Measurements from ENCODE around the gene KLHL24. TPM values are rescaled to one million over a fixed set of nuclear protein-coding genes. Genes with fewer than 3 reads are reported as not detected.

The KLHL24 gene
- total RNA-seq, 4 donors from 2014 or later = 46.5 to 102 (median 58.8) TPM

GRCh38 chr3:183641882-183642281, 6.5 kb downstream of the KLHL24 start:
- H3K4me1 ChIP-seq = peaks cover 11% of the 10 kb centered on the region
- WGBS = 57% methylated on average over 2 of the region's 2 CpGs

GRCh38 chr3:183644244-183644643, 8.8 kb downstream of the KLHL24 start:
- Histone ChIP-seq H3K36me3 (peaks cover 4% of the 10 kb centered on the region), H3K4me1 (no peaks in the 10 kb centered on the region), H3K4me3 (no peak overlapping the region), H3K9me3 (no peaks in the 10 kb centered on the region), H3K27ac (no peak overlapping the region), H3K27me3 (no peaks in the 10 kb centered on the region)
- whole genome bisulfite sequencing = 78% methylated on average over 1 of the region's 1 CpG
- TF ChIP-seq POLR2AphosphoS5 (IDR thresholded peaks at IDR 0.05) (no peak), POLR2A (IDR thresholded peaks at IDR 0.05) (no peak), CTCF (IDR thresholded peaks at IDR 0.05) (no peak), EP300 (IDR thresholded peaks at IDR 0.05) (no peak)
- DNase-seq (ENCODE audit: low spot score in 2 of 2) = no peak

More at GRCh38 chr3:183641882-183642281, 6.5 kb downstream of the KLHL24 start:
- Histone ChIP-seq H3K9me3 (no peaks in the 10 kb centered on the region), H3K36me3 (no peaks in the 10 kb centered on the region), H3K27me3 (no peaks in the 10 kb centered on the region), H3K4me3 (no peak overlapping the region), H3K27ac (no peak overlapping the region)
- TF ChIP-seq EP300 (IDR thresholded peaks at IDR 0.05) (no peak), POLR2AphosphoS5 (IDR thresholded peaks at IDR 0.05) (no peak), POLR2A (IDR thresholded peaks at IDR 0.05) (no peak)
- DNase-seq (ENCODE audit: low spot score in 2 of 2) = no peak

- no peaks in the 10 kb centered on the region for H3K4me1 ChIP-seq
- no peaks in the 10 kb centered on the region for H3K27me3 ChIP-seq
- DNase-seq (ENCODE audit: low spot score in 2 of 2) = no peak
- 97% methylated on average over 2 of the region's 2 CpGs for WGBS
- no peak overlapping the region for H3K4me3 ChIP-seq
- peaks cover 9% of the 10 kb centered on the region for H3K36me3 ChIP-seq
- H3K27ac ChIP-seq = no peak overlapping the region
- no peaks in the 10 kb centered on the region for H3K9me3 ChIP-seq
- no peak for TF ChIP-seq CTCF (IDR thresholded peaks at IDR 0.05)
- TF ChIP-seq EP300 (IDR thresholded peaks at IDR 0.05) = no peak
- no peak for TF ChIP-seq POLR2A (IDR thresholded peaks at IDR 0.05)
- no peak for TF ChIP-seq POLR2AphosphoS5 (IDR thresholded peaks at IDR 0.05)
Measured at GRCh38 chr3:183645254-183645653, 9.8 kb downstream of the KLHL24 start.

GRCh38 chr3:183650554-183650953, 15.1 kb downstream of the KLHL24 start:
- Histone ChIP-seq H3K4me1 (no peaks in the 10 kb centered on the region), H3K36me3 (peaks cover 51% of the 10 kb centered on the region), H3K4me3 (no peak overlapping the region), H3K27ac (no peak overlapping the region), H3K27me3 (no peaks in the 10 kb centered on the region), H3K9me3 (peaks cover 28% of the 10 kb centered on the region)
- TF ChIP-seq CTCF (IDR thresholded peaks at IDR 0.05) (no peak), POLR2A (IDR thresholded peaks at IDR 0.05) (no peak), EP300 (IDR thresholded peaks at IDR 0.05) (no peak), POLR2AphosphoS5 (IDR thresholded peaks at IDR 0.05) (no peak)
- 94% methylated on average over 4 of the region's 4 CpGs for WGBS
- no peak for DNase-seq (ENCODE audit: low spot score in 2 of 2)

- Histone ChIP-seq H3K36me3 (peaks cover 54% of the 10 kb centered on the region), H3K27me3 (no peaks in the 10 kb centered on the region), H3K4me1 (no peaks in the 10 kb centered on the region), H3K9me3 (peaks cover 29% of the 10 kb centered on the region), H3K27ac (no peak overlapping the region), H3K4me3 (no peak overlapping the region)
- no peak for DNase-seq (ENCODE audit: low spot score in 2 of 2)
- WGBS = 87% methylated on average over 6 of the region's 6 CpGs
- no peak for TF ChIP-seq POLR2AphosphoS5 (IDR thresholded peaks at IDR 0.05)
- TF ChIP-seq EP300 (IDR thresholded peaks at IDR 0.05) = no peak
- TF ChIP-seq POLR2A (IDR thresholded peaks at IDR 0.05) = no peak
- no peak for TF ChIP-seq CTCF (IDR thresholded peaks at IDR 0.05)
Measured at GRCh38 chr3:183653209-183654064, 18.0 kb downstream of the KLHL24 start.
